Erythroblast (primary cell): ENCODE data around the gene EIF3L.

Source experiments
- GATA1 ChIP-seq: IDR thresholded peaks from 2 replicates; pipeline ENCODE4 v1.6.1; 2011; ENCODE audit warnings: low read depth, mild to moderate bottlenecking, control low read depth, low read length, moderate library complexity
- POLR2A ChIP-seq: IDR thresholded peaks from 2 replicates; pipeline ENCODE4 v1.6.1; 2011; ENCODE audit warnings: mild to moderate bottlenecking, low read length

DNA sequence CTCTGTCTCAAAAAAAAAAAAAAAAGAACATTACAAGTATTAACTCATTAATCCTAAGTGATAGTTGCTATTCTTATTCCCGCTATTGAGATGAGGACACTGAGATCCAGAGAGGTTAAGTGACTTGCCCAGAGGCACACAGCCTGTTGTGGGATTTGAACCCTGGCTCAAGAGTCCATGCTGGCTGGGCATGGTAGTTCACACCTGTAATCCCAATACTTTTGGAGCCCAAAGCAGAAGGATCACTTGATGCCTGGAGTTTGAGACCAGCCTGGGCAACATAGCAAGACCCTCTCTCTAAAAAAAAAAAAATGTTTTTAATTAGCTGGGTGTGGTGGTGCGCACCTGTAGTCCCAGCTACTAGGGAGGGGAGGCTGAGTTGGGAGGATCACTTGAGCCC, 37.4 kb upstream of the EIF3L start:
- TF ChIP-seq POLR2A (no peak), GATA1 (no peak)
